SK-N-SH treated with all-trans-retinoic acid at 6 μM for 48 hours (cell line): ENCODE results near the gene CCDC77.
A peak's percentile ranks its signal among the peaks of the same experiment; 100 is the strongest.
"Not testable (repeated sequence)": the region's sequence is repeated elsewhere in the genome, so short reads cannot be mapped to it uniquely, and the experiment has no call there.

Experiments
- ATAC-seq: fragments of 200-7000 bp; cut with Tn5 transposase; 3 replicates; pipeline ENCODE4 v1.9.1; 2020; ENCODE audit warnings: mild to moderate bottlenecking, moderate library complexity
- ARNTL ChIP-seq: fragments of 450-650 bp; formaldehyde crosslinking; IDR thresholded peaks from 2 replicates; pipeline ENCODE4 v1.5.0; 2020; ENCODE audit warnings: low read depth, mild to moderate bottlenecking, moderate library complexity, borderline replicate concordance
- CSDC2 ChIP-seq: fragments of 250-450 bp; sonication (Bioruptor Pico); IDR thresholded peaks from 2 replicates; pipeline ENCODE4 v1.5.0; 2020; ENCODE audit warnings: mild to moderate bottlenecking, moderate library complexity
- CSRNP3 ChIP-seq: fragments of 250-450 bp; sonication (Bioruptor Pico); IDR thresholded peaks from 2 replicates; pipeline ENCODE4 v1.5.1; 2021; ENCODE audit warnings: mild to moderate bottlenecking, moderate library complexity
- OSR1 ChIP-seq: fragments of 250-450 bp; sonication (Bioruptor Pico); IDR thresholded peaks from 2 replicates; pipeline ENCODE4 v1.8.0; 2022; ENCODE audit warnings: moderate library complexity, mild to moderate bottlenecking, inconsistent platforms
- PATZ1 ChIP-seq: fragments of 250-450 bp; sonication (Bioruptor Pico); IDR thresholded peaks from 2 replicates; pipeline ENCODE4 v1.8.0; 2020; ENCODE audit warnings: mild to moderate bottlenecking, moderate library complexity, borderline replicate concordance
- POU6F1 ChIP-seq: fragments of 250-450 bp; sonication (Bioruptor Pico); IDR thresholded peaks from 2 replicates; pipeline ENCODE4 v1.8.0; 2021; ENCODE audit warnings: low read depth, mild to moderate bottlenecking, moderate library complexity, borderline replicate concordance
- RARB ChIP-seq: fragments of 250-450 bp; sonication (Bioruptor Pico); IDR thresholded peaks from 2 replicates; pipeline ENCODE4 v1.8.0; 2021; ENCODE audit warnings: mild to moderate bottlenecking, moderate library complexity
- SNAI2 ChIP-seq: fragments of 250-450 bp; sonication (Bioruptor Pico); IDR thresholded peaks from 2 replicates; pipeline ENCODE4 v1.5.0; 2020; ENCODE audit warnings: mild to moderate bottlenecking, moderate library complexity
- TCF4 ChIP-seq: fragments of 250-450 bp; sonication (Bioruptor Pico); IDR thresholded peaks from 2 replicates; pipeline ENCODE4 v1.8.0; 2021; ENCODE audit warnings: mild to moderate bottlenecking, moderate library complexity, borderline replicate concordance
- TOX ChIP-seq: fragments of 250-450 bp; sonication (Bioruptor Pico); IDR thresholded peaks from 2 replicates; pipeline ENCODE4 v1.8.0; 2021; ENCODE audit warnings: mild to moderate bottlenecking, moderate library complexity, borderline replicate concordance
- TSHZ2 ChIP-seq: fragments of 250-450 bp; sonication (Bioruptor Pico); IDR thresholded peaks from 2 replicates; pipeline ENCODE4 v1.5.0; 2020; ENCODE audit warnings: mild to moderate bottlenecking, moderate library complexity
- ZC3H10 ChIP-seq: fragments of 250-450 bp; sonication (Bioruptor Pico); IDR thresholded peaks from 2 replicates; pipeline ENCODE4 v1.5.1; 2021; ENCODE audit warnings: mild to moderate bottlenecking, moderate library complexity
- ZFP3 ChIP-seq: fragments of 250-450 bp; sonication (Bioruptor Pico); IDR thresholded peaks from 2 replicates; pipeline ENCODE4 v1.5.0; 2020; ENCODE audit warnings: mild to moderate bottlenecking, moderate library complexity
- ZFP30 ChIP-seq: fragments of 450-650 bp; formaldehyde crosslinking; IDR thresholded peaks from 2 replicates; pipeline ENCODE4 v1.5.0; 2022; ENCODE audit warnings: mild to moderate bottlenecking, moderate library complexity
- ZNF70 ChIP-seq: fragments of 450-650 bp; formaldehyde crosslinking; IDR thresholded peaks from 2 replicates; pipeline ENCODE4 v1.5.0; 2020; ENCODE audit warnings: mild to moderate bottlenecking, moderate library complexity
- ZNF8 ChIP-seq: fragments of 450-650 bp; formaldehyde crosslinking; IDR thresholded peaks from 2 replicates; pipeline ENCODE4 v1.5.0; 2020; ENCODE audit warnings: mild to moderate bottlenecking, moderate library complexity

CCDC77 gene

GRCh38 chr12:367972-368371 is 33.5 kb upstream of the CCDC77 start (continued):
- no peak for TF ChIP-seq ZFP30 (CRISPR knock-in tag)

- not testable (repeated sequence) for ATAC-seq
Measured at GRCh38 chr12:370739-371485, 30.5 kb upstream of the CCDC77 start.

- TF ChIP-seq TOX (CRISPR knock-in tag) (no peak), CSDC2 (CRISPR knock-in tag) (no peak), ZNF8 (CRISPR knock-in tag) (no peak), RARB (CRISPR knock-in tag) (no peak), ZC3H10 (CRISPR knock-in tag) (no peak), TCF4 (CRISPR knock-in tag) (no peak), ZNF70 (CRISPR knock-in tag) (no peak), ZFP3 (CRISPR knock-in tag) (no peak)
- no peak for ATAC-seq
Measured at GRCh38 chr12:386651-387050, 14.8 kb upstream of the CCDC77 start.

- no peak for ATAC-seq
- TF ChIP-seq ZNF70 (CRISPR knock-in tag) (no peak), OSR1 (CRISPR knock-in tag) (no peak), ZFP30 (CRISPR knock-in tag) (no peak)
Measured at GRCh38 chr12:388012-388411, 13.4 kb upstream of the CCDC77 start.

- ATAC-seq = peak; percentile 56
- TF ChIP-seq SNAI2 (CRISPR knock-in tag) = no peak
- no peak for TF ChIP-seq OSR1 (CRISPR knock-in tag)
- TF ChIP-seq PATZ1 (CRISPR knock-in tag) = no peak
- no peak for TF ChIP-seq ARNTL
- TF ChIP-seq ZNF8 (CRISPR knock-in tag) = no peak
- no peak for TF ChIP-seq CSDC2 (CRISPR knock-in tag)
- no peak for TF ChIP-seq RARB (CRISPR knock-in tag)
- no peak for TF ChIP-seq ZFP3 (CRISPR knock-in tag)
- no peak for TF ChIP-seq CSRNP3 (CRISPR knock-in tag)
- no peak for TF ChIP-seq POU6F1 (CRISPR knock-in tag)
- TF ChIP-seq ZNF70 (CRISPR knock-in tag) = no peak
- no peak for TF ChIP-seq ZFP30 (CRISPR knock-in tag)
- TF ChIP-seq TOX (CRISPR knock-in tag) = no peak
Measured at GRCh38 chr12:388541-389141, 12.8 kb upstream of the CCDC77 start.

- peak; percentile 91 for ATAC-seq
- TF ChIP-seq PATZ1 (CRISPR knock-in tag) = peak; percentile 77; the same call in 1 of the 2 replicates
- no peak for TF ChIP-seq ARNTL
- TF ChIP-seq ZC3H10 (CRISPR knock-in tag) = no peak
- TF ChIP-seq TSHZ2 (CRISPR knock-in tag) = no peak
- TF ChIP-seq, all 23 proteins: peak for 1
Measured at GRCh38 chr12:389142-390096, 12.0 kb upstream of the CCDC77 start, which contains the start of gene KDM5A. Gene KDM5A, minus strand, starts transcription at chr12:389320. Its CDS starts 229 bp downstream, at chr12:389091.
